SIG-M5 treated with dmso at 0.1 percent for 504 hours (cell line): Measurements from ENCODE around the gene RABEPK.
A peak's percentile ranks its signal among the peaks of the same experiment; 100 is the strongest.
"Not testable (repeated sequence)": the region's sequence is repeated elsewhere in the genome, so short reads cannot be mapped to it uniquely, and the experiment has no call there.

ENCODE experiments used
- DNase-seq: peaks from one replicate; lab custom pipeline; 2025; ENCODE audit not compliant: unreplicated experiment; lab: John Stamatoyannopoulos, UW

RABEPK gene

DNA sequence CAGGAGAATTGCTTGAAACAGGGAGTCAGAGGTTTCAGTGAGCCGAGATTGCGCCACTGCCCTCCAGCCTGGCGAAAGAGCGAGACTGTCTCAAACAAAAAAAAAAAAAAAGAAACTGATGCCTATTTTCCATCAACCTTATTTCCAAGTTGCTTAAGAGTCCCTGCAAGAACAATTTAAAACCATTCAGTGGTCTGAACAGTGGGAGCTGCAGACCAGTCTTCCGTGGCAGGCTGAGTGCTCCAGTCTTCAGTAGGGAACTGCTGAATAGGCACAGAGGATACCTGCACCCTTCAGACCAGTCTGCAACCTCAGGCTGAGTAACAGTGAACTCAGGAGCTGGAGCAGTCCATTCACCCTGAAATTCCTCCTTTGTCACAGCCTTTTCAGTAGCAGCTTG is 5.9 kb upstream of the RABEPK start:
- peak; percentile 34 for DNase-seq

DNA sequence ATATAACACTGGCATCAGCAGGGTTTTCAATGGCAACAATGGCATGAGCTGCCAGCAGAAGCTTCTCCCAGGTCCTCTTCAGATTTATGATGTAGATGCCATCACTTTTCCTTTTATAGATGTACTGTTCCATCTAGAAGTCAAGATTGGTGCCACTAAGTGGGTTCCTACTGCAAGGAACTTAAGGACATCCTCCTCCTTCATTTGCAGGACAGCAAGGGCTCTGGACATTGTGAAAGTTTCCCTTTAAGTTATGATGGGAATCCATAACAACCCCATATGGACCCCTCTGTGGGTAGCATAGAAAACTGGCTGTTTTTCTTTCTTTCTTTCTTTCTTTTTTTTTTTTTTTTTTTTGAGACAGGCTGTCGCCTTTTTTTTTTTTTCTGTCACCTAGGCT is 4.8 kb upstream of the RABEPK start:
- not testable (repeated sequence) for DNase-seq

GRCh38 chr9:125202846-125203618 is 2.7 kb downstream of the RABEPK start:
- DNase-seq = no peak

GRCh38 chr9:125204477-125204876 is 4.1 kb downstream of the RABEPK start:
- no peak for DNase-seq

DNA sequence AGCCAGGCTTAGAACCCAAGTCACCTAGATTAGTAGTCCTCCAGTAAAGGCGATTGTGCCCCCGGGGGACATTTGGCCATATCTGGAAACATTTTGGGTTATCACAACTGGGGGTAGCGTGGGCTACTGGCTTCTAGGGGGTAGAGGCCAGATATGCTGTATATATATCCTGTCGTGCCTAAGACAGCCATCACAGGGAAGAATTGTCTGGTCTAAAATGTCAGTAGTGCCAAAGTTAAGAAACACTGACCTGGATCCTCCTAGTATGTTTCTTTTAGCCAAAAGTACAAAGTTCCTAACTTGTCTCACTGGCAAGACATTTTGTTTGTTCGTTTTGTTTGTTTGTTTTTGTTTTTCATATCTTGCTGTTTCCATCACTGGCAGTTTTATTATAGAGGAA is 13.8 kb downstream of the RABEPK start:
- DNase-seq = no peak

GRCh38 chr9:125218621-125219020 is 18.3 kb downstream of the RABEPK start:
- DNase-seq = no peak

GRCh38 chr9:125224858-125225257 is 24.5 kb downstream of the RABEPK start:
- DNase-seq = not testable (repeated sequence)

- no peak for DNase-seq
Measured at GRCh38 chr9:125227761-125228160, 27.4 kb downstream of the RABEPK start.

- DNase-seq = peak; percentile 15
Measured at GRCh38 chr9:125233678-125234077, 33.3 kb downstream of the RABEPK start.

- DNase-seq = not testable (repeated sequence)
Measured at GRCh38 chr9:125234099-125234498, 33.8 kb downstream of the RABEPK start.

GRCh38 chr9:125235804-125236519 is 35.6 kb downstream of the RABEPK start:
- no peak for DNase-seq

DNA sequence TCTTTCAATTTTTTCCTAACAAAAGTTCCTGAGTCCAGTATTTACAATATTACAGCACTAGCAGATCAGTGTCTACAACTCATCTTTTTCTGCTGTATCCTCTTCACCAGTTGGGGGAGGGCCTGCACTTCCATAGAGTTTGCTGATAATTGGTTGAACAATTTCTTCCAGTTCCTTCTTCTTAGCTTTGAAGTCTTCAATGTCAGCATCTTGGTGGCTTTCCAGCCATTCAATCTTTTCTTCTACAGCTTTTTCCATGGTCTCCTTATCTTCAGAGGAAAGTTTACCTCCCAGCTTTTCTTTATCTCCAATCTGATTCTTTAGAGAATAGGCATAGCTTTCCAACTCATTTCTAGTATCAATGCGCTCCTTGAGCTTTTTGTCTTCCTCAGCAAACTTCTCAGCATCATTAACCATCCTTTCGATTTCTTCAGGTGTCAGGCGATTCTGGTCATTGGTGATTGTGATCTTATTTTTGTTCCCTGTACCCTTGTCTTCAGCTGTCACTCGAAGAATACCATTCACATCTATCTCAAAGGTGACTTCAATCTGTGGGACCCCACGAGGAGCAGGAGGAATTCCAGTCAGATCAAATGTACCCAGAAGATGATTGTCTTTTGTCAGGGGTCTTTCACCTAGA is 36.3 kb downstream of the RABEPK start:
- DNase-seq = not testable (repeated sequence)

DNA sequence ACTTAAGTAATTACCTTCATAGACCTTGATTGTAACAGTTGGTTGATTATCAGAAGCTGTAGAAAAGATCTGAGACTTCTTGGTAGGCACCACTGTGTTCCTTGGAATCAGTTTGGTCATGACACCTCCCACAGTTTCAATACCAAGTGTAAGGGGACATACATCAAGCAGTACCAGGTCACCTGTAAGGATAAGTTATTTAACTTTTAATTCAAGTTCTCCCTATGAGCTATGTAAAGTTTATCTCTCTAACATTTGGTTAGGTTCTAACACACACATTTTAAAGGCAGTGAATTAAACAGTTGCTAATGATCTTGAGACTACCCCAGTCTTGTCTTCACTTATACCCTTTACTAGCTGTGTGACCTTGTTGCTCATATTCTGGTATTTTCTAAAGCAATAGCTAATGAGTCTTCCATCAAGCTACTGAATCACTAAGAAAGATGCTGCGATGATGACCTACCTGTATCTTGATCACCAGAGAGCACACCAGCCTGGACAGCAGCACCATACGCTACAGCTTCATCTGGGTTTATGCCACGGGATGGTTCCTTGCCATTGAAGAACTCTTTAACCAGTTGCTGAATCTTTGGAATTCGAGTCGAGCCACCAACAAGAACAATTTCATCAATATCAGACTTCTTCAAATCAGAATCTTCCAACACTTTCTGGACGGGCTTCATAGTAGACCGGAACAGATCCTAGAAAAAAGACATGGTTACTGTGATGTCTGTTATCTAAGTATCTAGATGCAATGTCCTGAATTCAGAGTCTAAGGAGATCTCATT is 38.0 kb downstream of the RABEPK start:
- no peak for DNase-seq

- DNase-seq = no peak
Measured at GRCh38 chr9:125238915-125239446, 38.6 kb downstream of the RABEPK start.

GRCh38 chr9:125239631-125240597 is 39.6 kb downstream of the RABEPK start:
- DNase-seq = no peak

DNA sequence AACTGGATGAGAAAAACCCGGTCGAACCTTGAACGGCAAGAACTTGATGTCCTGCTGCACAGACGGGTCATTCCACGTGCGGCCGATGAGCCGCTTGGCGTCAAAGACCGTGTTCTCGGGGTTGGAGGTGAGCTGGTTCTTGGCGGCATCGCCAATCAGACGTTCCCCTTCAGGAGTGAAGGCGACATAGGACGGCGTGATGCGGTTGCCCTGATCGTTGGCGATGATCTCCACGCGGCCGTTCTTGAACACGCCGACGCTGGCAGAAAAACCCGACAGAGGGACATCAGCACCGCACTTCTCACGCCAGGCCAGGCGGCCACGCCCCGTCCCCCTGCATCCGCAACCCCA is 40.3 kb downstream of the RABEPK start:
- DNase-seq = no peak

DNA sequence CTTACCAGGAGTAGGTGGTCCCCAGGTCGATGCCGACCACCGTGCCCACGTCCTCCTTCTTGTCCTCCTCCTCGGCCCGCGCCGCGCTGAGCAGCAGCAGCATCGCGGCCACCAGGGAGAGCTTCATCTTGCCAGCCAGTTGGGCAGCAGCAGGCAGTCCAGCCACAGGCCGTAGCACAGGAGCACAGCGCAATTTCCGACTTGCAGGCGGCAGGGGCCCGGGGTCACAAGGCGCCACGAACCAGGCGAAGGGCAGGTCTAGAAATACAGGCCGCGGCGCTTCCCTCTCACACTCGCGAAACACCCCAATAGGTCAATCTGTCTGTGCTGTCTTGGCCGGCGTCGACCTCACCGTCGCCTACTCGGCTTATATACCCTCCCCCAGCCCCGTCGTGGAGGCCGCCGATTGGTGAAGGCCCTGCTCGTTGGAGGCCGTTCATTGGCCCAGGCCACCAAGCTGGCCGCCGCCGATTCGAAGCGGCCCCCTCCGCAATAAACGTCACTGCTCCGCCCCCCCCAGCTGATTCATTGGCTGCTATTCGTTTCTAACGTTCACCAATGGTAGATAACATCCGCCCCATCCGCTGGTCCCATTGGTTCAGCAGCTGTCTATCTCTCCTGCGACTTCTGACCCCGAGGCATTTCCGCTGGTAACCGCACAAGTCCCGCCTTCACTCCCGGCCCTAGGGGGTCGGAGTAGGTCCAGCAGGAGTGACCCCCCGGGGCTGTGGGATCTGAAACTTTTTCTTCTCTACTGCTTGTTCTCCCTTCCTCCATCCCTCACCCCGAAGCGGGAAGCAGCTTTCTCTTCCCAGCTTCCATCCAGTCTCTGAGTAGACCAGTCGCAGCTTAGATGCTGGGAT is 40.9 kb downstream of the RABEPK start, which contains the start of gene HSPA5:
HSPA5 (minus strand) TSS at position 344 of the 863 bp plus-strand sequence; CDS start at position 127, 217 bp downstream.
- peak; percentile 99 for DNase-seq

DNA sequence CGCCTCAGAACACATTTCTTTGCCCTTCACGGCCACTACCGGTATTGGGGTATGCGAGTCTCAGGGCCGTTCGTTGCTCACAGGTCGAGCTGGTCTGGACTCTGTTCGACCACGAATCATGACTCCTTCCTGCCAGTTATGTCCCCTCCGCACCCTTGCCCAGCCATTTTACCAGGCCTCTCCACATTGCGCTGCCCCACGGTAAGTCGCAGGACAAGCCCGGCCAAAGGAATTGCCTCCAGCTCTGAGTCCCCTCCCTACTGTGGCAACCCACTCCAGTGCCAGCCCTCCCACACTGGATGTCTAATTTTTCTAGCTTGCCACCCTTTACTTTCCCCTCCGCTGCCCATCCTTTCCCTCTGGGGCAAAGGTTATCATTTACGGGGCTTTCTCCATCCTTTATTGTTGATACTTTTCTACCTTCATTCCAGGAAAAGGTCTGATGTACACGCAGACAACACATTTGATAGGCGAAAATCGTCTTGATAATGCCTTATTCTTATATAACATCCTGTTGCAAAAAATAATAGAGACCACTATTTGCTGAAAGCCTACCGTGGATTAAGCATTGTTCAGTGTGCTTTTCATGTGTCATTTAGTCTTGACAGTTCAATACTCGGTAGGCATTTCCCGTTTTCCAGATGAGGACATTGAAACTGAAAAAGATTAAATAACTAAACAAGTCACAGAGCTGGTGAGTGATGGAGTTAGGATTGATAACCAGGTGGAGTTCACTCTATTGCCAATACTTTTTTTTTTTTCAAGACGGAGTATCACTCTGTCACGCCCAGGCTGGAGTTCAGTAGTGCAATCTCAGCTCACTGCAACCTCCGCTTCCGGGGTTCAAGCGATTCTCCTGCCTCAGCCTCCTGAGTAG is 41.8 kb downstream of the RABEPK start:
- peak; percentile 34 for DNase-seq
